NB4 (cell line): ENCODE results near the gene PRDX5.

Source experiments
- CTCF ChIP-seq: IDR thresholded peaks from one replicate; pipeline ENCODE4 v1.5.1; 2012; ENCODE audit warnings: low read depth, low read length
- MAX ChIP-seq: IDR thresholded peaks from 2 replicates; pipeline ENCODE4 v1.6.1; 2011; ENCODE audit warnings: low read depth, low read length
- MYC ChIP-seq: IDR thresholded peaks from 2 replicates; pipeline ENCODE4 v1.6.1; 2011; ENCODE audit warnings: low read depth, low read length
- POLR2A ChIP-seq: IDR thresholded peaks from 2 replicates; pipeline ENCODE4 v1.6.1; 2011; ENCODE audit warnings: mild to moderate bottlenecking; ENCODE audit not compliant: insufficient read length; ENCODE audit errors: extremely low read depth

DNA sequence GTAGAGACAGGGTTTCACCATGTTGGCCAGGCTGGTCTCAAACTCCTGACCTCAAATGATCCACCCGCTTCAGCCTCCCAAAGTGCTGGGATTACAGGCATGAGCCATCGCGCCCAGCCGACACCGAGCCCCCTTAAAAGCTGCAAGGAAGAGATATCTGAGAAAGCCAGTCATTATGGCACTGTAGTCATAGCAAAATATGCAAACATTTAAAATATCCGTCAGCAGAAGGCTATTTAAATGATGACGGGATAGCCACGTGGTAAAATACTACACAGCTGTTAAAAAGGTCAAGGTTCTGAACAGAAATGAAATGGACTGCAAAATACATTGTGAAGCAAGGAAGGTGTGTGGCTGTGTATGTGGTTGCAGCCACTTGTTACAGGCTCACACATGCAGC is 15.6 kb downstream of the PRDX5 start:
- TF ChIP-seq CTCF (no peak), POLR2A (no peak), MAX (no peak), MYC (no peak)
